Measurements from ENCODE around the gene HK2. TPM values are rescaled to one million over a fixed set of nuclear protein-coding genes. Genes with fewer than 3 reads are reported as not detected.

Gene HK2
- 10 to 100 TPM; 16.9 to 48.0 TPM for total RNA-seq

DNA sequence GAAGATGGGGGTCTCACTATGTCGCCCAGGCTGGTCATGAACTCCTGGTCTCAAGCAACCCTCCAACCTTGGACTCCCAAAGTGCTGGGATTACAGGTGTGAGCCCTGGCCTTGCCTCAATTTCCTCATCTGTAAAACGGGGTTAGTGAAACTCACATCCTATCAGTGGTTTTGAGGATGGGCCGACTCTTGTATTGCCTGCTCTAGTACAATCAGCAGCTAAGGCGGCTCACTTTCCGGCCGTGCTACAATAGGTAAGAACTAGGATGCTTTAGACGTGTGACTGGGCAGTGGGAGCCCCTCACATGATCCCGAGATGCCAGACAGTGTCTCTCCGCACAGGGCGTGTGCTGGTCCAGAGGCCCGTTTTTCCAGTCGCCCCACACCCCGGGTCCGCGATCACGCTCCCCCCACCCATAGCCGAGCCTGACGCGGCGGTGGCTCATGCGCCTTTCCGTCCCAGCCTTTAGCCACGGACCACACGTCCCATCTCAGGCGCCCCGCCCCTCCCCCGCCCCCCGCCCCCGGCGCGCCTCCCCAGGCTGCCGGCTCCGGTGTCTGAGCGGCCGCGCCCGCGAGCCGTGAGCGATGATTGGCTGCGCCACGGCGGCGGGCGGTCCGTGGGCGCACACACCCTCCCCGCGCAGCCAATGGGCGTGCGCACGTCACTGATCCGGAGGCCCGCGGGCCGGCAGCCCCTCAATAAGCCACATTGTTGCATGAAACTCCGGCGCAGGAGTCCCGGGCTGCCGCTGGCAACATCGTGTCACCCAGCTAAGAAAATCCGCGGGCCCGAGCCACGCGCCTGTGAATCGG, at the start of gene HK2:
Gene HK2 (plus strand): TSS at position 710 of the 816 bp plus-strand sequence. CDS start 454 bp downstream, outside the sequence.

Other genes starting within 250 kb of the HK2 start
- not detected for gene M1AP, start 185.8 kb upstream of the HK2 start, total RNA-seq
- 1 to 10 TPM; 4.0 to 5.9 TPM for gene SEMA4F, start 179.9 kb upstream of the HK2 start, total RNA-seq
- gene POLE4, start 124.5 kb downstream of the HK2 start, total RNA-seq = 10 to 100 TPM; 10.3 to 22.6 TPM

Measured in melanocyte of skin (primary cell).